Endodermal cell (in vitro differentiated cells): ENCODE results near the gene GTPBP1. TPM values are rescaled to one million over a fixed set of nuclear protein-coding genes. Genes with fewer than 3 reads are reported as not detected.
A peak's percentile ranks its signal among the peaks of the same experiment; 100 is the strongest.

Experiments used
- DNase-seq: peaks from one replicate; pipeline ENCODE4 v3.0.0-alpha.2; 2017
- H3K27ac ChIP-seq: 2 replicates; pipeline ENCODE4 v1.5.1; 2013; ENCODE audit warnings: mild to moderate bottlenecking, low read depth, low read length, moderate library complexity
- H3K27me3 ChIP-seq: 2 replicates; pipeline ENCODE4 v1.6.1; 2013; ENCODE audit warnings: mild to moderate bottlenecking, low read length, moderate library complexity; ENCODE audit not compliant: insufficient read depth, control insufficient read depth, poor library complexity, severe bottlenecking
- H3K36me3 ChIP-seq: 2 replicates; pipeline ENCODE4 v1.7.0; 2013; ENCODE audit warnings: mild to moderate bottlenecking, low read length, moderate library complexity; ENCODE audit not compliant: control insufficient read depth, insufficient read depth
- H3K4me1 ChIP-seq: one replicate; pipeline ENCODE4 v1.7.0; 2013; ENCODE audit warnings: low read length; ENCODE audit not compliant: control insufficient read depth, insufficient read depth
- H3K4me3 ChIP-seq: 2 replicates; pipeline ENCODE4 v1.5.1; 2013; ENCODE audit warnings: mild to moderate bottlenecking, low read length, moderate library complexity
- H3K9ac ChIP-seq: 2 replicates; pipeline ENCODE4 v1.6.1; 2013; ENCODE audit warnings: mild to moderate bottlenecking, low read length, moderate library complexity; ENCODE audit not compliant: poor library complexity, severe bottlenecking; ENCODE audit errors: extremely low read depth
- H3K9me3 ChIP-seq: 2 replicates; pipeline ENCODE4 v1.6.1; 2013; ENCODE audit warnings: mild to moderate bottlenecking, low read length, moderate library complexity; ENCODE audit not compliant: control insufficient read depth
- H3K27ac Mint-ChIP-seq: 2 replicates; pipeline ENCODE4 v1.8.0; 2020; ENCODE audit warnings: mixed read lengths
- H3K27me3 Mint-ChIP-seq: 2 replicates; pipeline ENCODE4 v1.8.0; 2021; ENCODE audit warnings: mild to moderate bottlenecking, mixed read lengths; ENCODE audit not compliant: insufficient read depth
- H3K36me3 Mint-ChIP-seq: 2 replicates; pipeline ENCODE4 v1.8.0; 2020; ENCODE audit warnings: low read depth, mixed read lengths
- H3K4me1 Mint-ChIP-seq: 2 replicates; pipeline ENCODE4 v1.8.0; 2020; ENCODE audit warnings: mixed read lengths
- H3K4me3 Mint-ChIP-seq: 2 replicates; pipeline ENCODE4 v1.8.0; 2020; ENCODE audit warnings: mild to moderate bottlenecking, moderate library complexity, mixed read lengths
- H3K9me3 Mint-ChIP-seq: 2 replicates; pipeline ENCODE4 v1.8.0; 2020; ENCODE audit warnings: mild to moderate bottlenecking, mixed read lengths
- CTCF ChIP-seq: fragments of 200-600 bp; sonication (generic); conservative IDR thresholded peaks from 2 replicates; pipeline ENCODE4 v1.5.0; 2021; ENCODE audit warnings: antibody characterized with exemption, mild to moderate bottlenecking
- WGBS, 2 experiments: methylation state at CpG; one replicate each; pipeline versions ENCODE4 v1.1.5 to v1.1.7; 2013; ENCODE audit warnings: missing lambda C conversion rate in 2 of 2, mixed read lengths in 1 of 2; ENCODE audit not compliant: insufficient coverage in 1 of 2, insufficient read length in 1 of 2; 5-methylcytosine and 5-hydroxymethylcytosine counted together
- total RNA-seq, 2 donors: library from RNA; stranded (reverse); fragmentation: NEBNext Ultra II Directional in 1 of 2; extraction: Animal tissue kit (Norgen Biotek cat#: 25700) in 1 of 2; gene quantifications; 2 replicates in 1 of 2; 3 replicates in 1 of 2; pipeline ENCODE4 v1.2.1, GENCODE V29; 2021

The GTPBP1 gene
- total RNA-seq, 2 donors from 2014 or later: 79.0 to 86.1 TPM

- H3K9me3 Mint-ChIP-seq: no peaks in the 10 kb centered on the region
- no peak for DNase-seq
- Histone ChIP-seq H3K36me3 (peaks cover 88% of the 10 kb centered on the region), H3K4me1 (no peaks in the 10 kb centered on the region), H3K4me3 (no peak overlapping the region), H3K9ac (no peak overlapping the region), H3K9me3 (no peaks in the 10 kb centered on the region), H3K27me3 (no peaks in the 10 kb centered on the region), H3K27ac (no peak overlapping the region)
- WGBS, 2 experiments: 91 to 94% methylated on average over 17 to 21 of the region's 21 CpGs
- peaks cover 49% of the 10 kb centered on the region for H3K36me3 Mint-ChIP-seq
- H3K27me3 Mint-ChIP-seq: no peaks in the 10 kb centered on the region
- no peaks in the 10 kb centered on the region for H3K4me1 Mint-ChIP-seq
- peak overlapping the region; percentile 55 for H3K27ac Mint-ChIP-seq
- no peak overlapping the region for H3K4me3 Mint-ChIP-seq
- TF ChIP-seq CTCF: no peak
These were observed 31.7 kb downstream of the GTPBP1 start for GRCh38 chr22:38737302-38738060.

GRCh38 chr22:38738475-38739070 is 32.8 kb downstream of the GTPBP1 start:
- no peak for DNase-seq
- peaks cover 49% of the 10 kb centered on the region for H3K36me3 Mint-ChIP-seq
- Histone ChIP-seq H3K4me3 (no peak overlapping the region), H3K36me3 (peaks cover 91% of the 10 kb centered on the region), H3K27ac (no peak overlapping the region), H3K4me1 (no peaks in the 10 kb centered on the region), H3K9me3 (no peaks in the 10 kb centered on the region), H3K9ac (no peak overlapping the region), H3K27me3 (no peaks in the 10 kb centered on the region)
- H3K27me3 Mint-ChIP-seq: no peaks in the 10 kb centered on the region
- no peak overlapping the region for H3K4me3 Mint-ChIP-seq
- no peaks in the 10 kb centered on the region for H3K4me1 Mint-ChIP-seq
- H3K9me3 Mint-ChIP-seq: no peaks in the 10 kb centered on the region
- 92 to 95% methylated on average over 9 to 18 of the region's 18 CpGs for WGBS, 2 experiments
- no peak overlapping the region for H3K27ac Mint-ChIP-seq
- TF ChIP-seq CTCF: no peak

DNA sequence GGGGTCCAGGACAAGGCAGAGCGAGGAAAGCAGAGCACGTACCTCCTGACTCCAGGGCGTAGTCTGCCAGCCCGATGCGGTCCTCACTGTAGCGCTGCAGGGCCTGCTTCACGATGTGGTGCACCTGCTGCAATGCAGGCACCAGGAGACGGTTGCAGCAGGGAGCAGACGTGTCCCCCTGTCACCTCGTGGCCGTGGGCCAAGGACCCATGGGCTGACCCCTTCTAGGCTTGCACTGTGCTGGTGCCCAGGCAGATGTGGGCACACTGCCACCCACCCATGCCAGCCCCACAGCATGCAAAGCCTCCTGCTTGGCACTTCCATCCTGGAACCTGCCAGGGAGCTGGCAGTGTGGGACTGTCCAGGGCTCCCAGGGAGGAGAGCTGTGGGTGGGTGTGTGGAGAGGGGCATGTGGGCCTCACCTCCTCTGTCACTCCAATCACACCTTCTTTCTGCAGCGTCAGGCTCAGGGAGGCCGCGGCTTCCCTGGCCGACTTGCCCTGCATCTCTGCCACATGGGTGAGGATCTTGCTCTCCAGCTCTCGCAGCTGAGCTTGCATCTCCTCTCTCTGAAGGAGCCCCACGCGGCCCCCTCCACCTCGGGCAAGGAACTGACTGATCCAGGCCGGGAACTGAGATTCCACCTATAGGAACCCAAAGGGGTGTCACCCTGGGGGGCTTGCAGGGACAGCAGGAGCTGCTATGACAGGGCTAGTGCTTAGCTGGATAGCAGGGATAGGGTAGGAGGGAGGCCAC is 33.7 kb downstream of the GTPBP1 start:
- no peaks in the 10 kb centered on the region for H3K9me3 Mint-ChIP-seq
- H3K27me3 Mint-ChIP-seq: no peaks in the 10 kb centered on the region
- H3K9me3 ChIP-seq: no peaks in the 10 kb centered on the region
- no peaks in the 10 kb centered on the region for H3K27me3 ChIP-seq
- H3K4me3 ChIP-seq: no peak overlapping the region
- WGBS, 2 experiments: 95 to 96% methylated on average over 11 to 20 of the region's 20 CpGs
- H3K27ac ChIP-seq: no peak overlapping the region
- TF ChIP-seq CTCF: no peak
- DNase-seq: no peak
- H3K36me3 ChIP-seq: peaks cover 90% of the 10 kb centered on the region
- H3K4me1 ChIP-seq: no peaks in the 10 kb centered on the region
- no peaks in the 10 kb centered on the region for H3K4me1 Mint-ChIP-seq
- H3K9ac ChIP-seq: no peak overlapping the region
- H3K36me3 Mint-ChIP-seq: peaks cover 46% of the 10 kb centered on the region
- no peak overlapping the region for H3K27ac Mint-ChIP-seq
- no peak overlapping the region for H3K4me3 Mint-ChIP-seq
